Mesothelial cell of epicardium (in vitro differentiated cells): Measurements from ENCODE around the gene RACK1. TPM values are rescaled to one million over a fixed set of nuclear protein-coding genes. Genes with fewer than 3 reads are reported as not detected.

Experiments
- DNase-seq, 2 experiments: peaks; one replicate each; pipeline ENCODE4 v3.0.0; 2021; ENCODE audit warnings: low spot score in 2 of 2; ENCODE audit not compliant: unreplicated experiment in 2 of 2
- H3K27ac Mint-ChIP-seq: 2 replicates; pipeline ENCODE4 v1.8.0; 2021; ENCODE audit warnings: mixed read lengths
- H3K27me3 Mint-ChIP-seq: 2 replicates; pipeline ENCODE4 v1.8.0; 2021; ENCODE audit warnings: low read depth, mixed read lengths
- H3K36me3 Mint-ChIP-seq: 2 replicates; pipeline ENCODE4 v1.8.0; 2021; ENCODE audit warnings: mixed read lengths
- H3K4me1 Mint-ChIP-seq: 2 replicates; pipeline ENCODE4 v1.8.0; 2021; ENCODE audit warnings: mixed read lengths
- H3K4me3 Mint-ChIP-seq: 2 replicates; pipeline ENCODE4 v1.8.0; 2021; ENCODE audit warnings: mild to moderate bottlenecking, moderate library complexity, mixed read lengths
- H3K9me3 Mint-ChIP-seq: 2 replicates; pipeline ENCODE4 v1.8.0; 2021; ENCODE audit warnings: mixed read lengths
- CTCF ChIP-seq: fragments of 200-600 bp; sonication (generic); IDR thresholded peaks from one replicate; pipeline ENCODE4 v1.5.0; 2021; ENCODE audit warnings: antibody characterized with exemption; ENCODE audit not compliant: unreplicated experiment
- microRNA-seq: library from miRNA; unstranded; fragments of <30 nt; microRNA quantifications from one replicate; pipeline ENCODE4 v1.2.0, GENCODE V29; 2021; ENCODE audit warnings: inconsistent platforms, mixed read lengths
- total RNA-seq: library from RNA; stranded (reverse); gene quantifications from 3 replicates; pipeline ENCODE4 v1.2.1, GENCODE V29; 2021

RACK1 gene
- total RNA-seq, 1 donor from 2014 or later, result 2,008 TPM

GRCh38 chr5:181187500-181188213 lies 56.0 kb downstream of the RACK1 start:
- peak; percentile 61 to 89 for DNase-seq
- H3K27me3 Mint-ChIP-seq, result peaks cover 3% of the 10 kb centered on the region
- no peaks in the 10 kb centered on the region for H3K36me3 Mint-ChIP-seq
- no peak for TF ChIP-seq CTCF
- H3K27ac Mint-ChIP-seq, result peak overlapping the region; percentile 92
- H3K9me3 Mint-ChIP-seq, result no peaks in the 10 kb centered on the region
- H3K4me1 Mint-ChIP-seq, result peaks cover 21% of the 10 kb centered on the region
- peak overlapping the region; percentile 99 for H3K4me3 Mint-ChIP-seq

DNA sequence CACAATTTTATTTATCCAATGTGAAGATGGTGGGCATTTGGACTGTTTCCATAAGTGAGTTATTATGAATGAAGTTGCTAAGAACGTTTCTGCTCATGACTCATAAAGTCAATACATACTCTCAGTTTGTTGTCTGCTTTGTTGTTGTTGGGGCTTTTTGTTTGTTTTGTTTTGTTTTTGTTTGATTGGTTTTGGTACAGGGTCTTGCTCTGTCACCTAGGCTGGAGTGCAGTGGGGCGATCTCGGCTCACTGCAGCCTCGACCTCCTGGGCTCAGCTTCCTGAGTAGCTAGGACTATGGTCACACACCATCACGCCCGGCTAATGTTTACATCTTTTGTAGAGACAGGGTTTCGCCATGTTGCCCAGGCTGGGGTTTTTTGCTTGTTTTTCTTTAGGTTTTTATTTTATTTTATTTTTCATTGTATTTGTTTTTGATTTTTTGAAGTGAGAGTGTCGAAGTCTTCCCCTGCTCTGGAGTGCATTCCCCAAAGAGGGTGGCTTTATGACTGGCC lies 56.7 kb downstream of the RACK1 start:
- H3K9me3 Mint-ChIP-seq, result no peaks in the 10 kb centered on the region
- H3K4me1 Mint-ChIP-seq, result peaks cover 15% of the 10 kb centered on the region
- H3K36me3 Mint-ChIP-seq, result no peaks in the 10 kb centered on the region
- H3K27ac Mint-ChIP-seq, result peak overlapping the region; percentile 92
- peak overlapping the region; percentile 99 for H3K4me3 Mint-ChIP-seq
- no peak for TF ChIP-seq CTCF
- peaks cover 3% of the 10 kb centered on the region for H3K27me3 Mint-ChIP-seq
- DNase-seq, result no peak

Small RNAs within 50 kb of the gene (microRNA-seq; reads per million reads assigned to microRNA genes)
- gene MIR4638, result not detected

Other genes with a start within 250 kb of the RACK1 start
- gene BTNL9, start 203.6 kb downstream of the RACK1 start, total RNA-seq, result 0.18 TPM in 1 of 3 replicates, not detected in the others
- gene OR2V1, start 112.7 kb downstream of the RACK1 start, total RNA-seq, result not detected in 3 replicates
- gene OR2V2, start 96.3 kb downstream of the RACK1 start, total RNA-seq, result not detected in 3 replicates
- gene TRIM7, start 38.7 kb downstream of the RACK1 start, total RNA-seq, result 0.57 to 0.72 TPM (median 0.62 TPM) in 3 replicates
- 27.9 to 28.1 TPM (median 27.9 TPM) in 3 replicates for gene TRIM41, start 20.6 kb downstream of the RACK1 start, total RNA-seq
- 12.8 to 14.6 TPM (median 13.3 TPM) in 3 replicates for gene TRIM52, start 17.2 kb upstream of the RACK1 start, total RNA-seq
- not detected in 3 replicates for gene OR4F3, start 123.4 kb upstream of the RACK1 start, total RNA-seq